ENCODE measurements around the gene B3GALNT1. TPM values are rescaled to one million over a fixed set of nuclear protein-coding genes. Genes with fewer than 3 reads are reported as not detected.

The B3GALNT1 gene
- polyA plus RNA-seq, 2 of the 4 experiments (the other 2 are of a cell fraction): 0.13 to 0.14 TPM

DNA sequence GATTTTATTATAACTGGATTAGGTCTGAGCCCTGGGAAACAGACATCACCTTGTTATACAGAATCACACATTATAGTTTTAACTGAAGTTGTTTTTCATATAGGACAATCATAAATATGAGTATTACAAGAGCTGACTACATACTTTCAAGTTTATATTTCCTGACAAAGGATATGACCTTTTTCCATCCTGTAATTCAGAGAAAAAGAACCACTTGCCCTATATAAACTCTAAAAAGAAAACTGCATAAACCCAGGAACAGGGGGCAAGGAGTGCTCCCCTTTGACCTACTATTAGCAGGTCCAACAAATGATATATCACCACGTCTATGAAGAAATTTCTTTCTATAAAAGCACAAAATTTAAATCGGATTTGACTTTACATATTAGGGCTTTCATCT lies 20.9 kb downstream of the B3GALNT1 start:
- TF ChIP-seq MYC (IDR thresholded peaks at IDR 0.05; ENCODE audit: borderline replicate concordance, low read length): no peak
- no peak for TF ChIP-seq ELK1 (IDR thresholded peaks at IDR 0.05; ENCODE audit: low read depth, low read length)
- TF ChIP-seq NFE2L2 (conservative IDR thresholded peaks at IDR 0.05; ENCODE audit: low read length): no peak
- TF ChIP-seq JUNB (IDR thresholded peaks at IDR 0.05): no peak
- no peak for TF ChIP-seq CBX2 (IDR thresholded peaks at IDR 0.05; ENCODE audit: borderline replicate concordance, low read depth)
- TF ChIP-seq HDAC2 (IDR thresholded peaks at IDR 0.05): no peak
- no peak for TF ChIP-seq HEYL (CRISPR knock-in tag; IDR thresholded peaks at IDR 0.05)
- TF ChIP-seq POLR2AphosphoS2 (conservative IDR thresholded peaks at IDR 0.05; ENCODE audit: low read length): no peak
- TF ChIP-seq EP300 (IDR thresholded peaks at IDR 0.05): no peak
- TF ChIP-seq PHF8 (IDR thresholded peaks at IDR 0.05; ENCODE audit: borderline replicate concordance, low read depth): no peak
- TF ChIP-seq RAD21 (conservative IDR thresholded peaks at IDR 0.05 in 1 of 2, IDR thresholded peaks at IDR 0.05 in 1 of 2): no peak
- no peak for TF ChIP-seq CBX8 (IDR thresholded peaks at IDR 0.05)
- no peak for TF ChIP-seq HOXB13 (CRISPR knock-in tag; IDR thresholded peaks at IDR 0.05; ENCODE audit: low read depth)
- TF ChIP-seq, protein P1, sequence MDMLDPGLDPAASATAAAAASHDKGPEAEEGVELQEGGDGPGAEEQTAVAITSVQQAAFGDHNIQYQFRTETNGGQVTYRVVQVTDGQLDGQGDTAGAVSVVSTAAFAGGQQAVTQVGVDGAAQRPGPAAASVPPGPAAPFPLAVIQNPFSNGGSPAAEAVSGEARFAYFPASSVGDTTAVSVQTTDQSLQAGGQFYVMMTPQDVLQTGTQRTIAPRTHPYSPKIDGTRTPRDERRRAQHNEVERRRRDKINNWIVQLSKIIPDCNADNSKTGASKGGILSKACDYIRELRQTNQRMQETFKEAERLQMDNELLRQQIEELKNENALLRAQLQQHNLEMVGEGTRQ (IDR thresholded peaks at IDR 0.05): no peak
- no peak for TF ChIP-seq NPAS2 (CRISPR knock-in tag; IDR thresholded peaks at IDR 0.05; ENCODE audit: borderline replicate concordance)
- no peaks in the 10 kb centered on the region for H3K9me3 ChIP-seq
- H3K4me3 ChIP-seq: no peak overlapping the region
- no peak overlapping the region for H3K4me2 ChIP-seq
- no peak for FAIRE-seq
- ChIA-PET POLR2A (no interaction called here), CTCF (no interaction called here)
- WGBS (ENCODE audit: missing lambda C conversion rate): 15% methylated on average over 2 of the region's 2 CpGs
- no peak for ATAC-seq
- no peak for DNase-seq (ENCODE audit: low read depth in 1 of 2, low spot score in 1 of 2)
- no peak overlapping the region for H3K27ac ChIP-seq
- no peaks in the 10 kb centered on the region for H3K4me1 ChIP-seq

GRCh38 chr3:161083131-161083530 lies 22.0 kb downstream of the B3GALNT1 start:
- CTCF ChIA-PET: interaction anchor here (1.8 kb wide), 1 partner anchor 14 kb away, joined by 4 read pairs; no protein-coding TSS in a partner anchor
- FAIRE-seq (no peak), ATAC-seq (no peak)

GRCh38 chr3:161082063-161082462 lies 23.1 kb downstream of the B3GALNT1 start:
- H3K4me3 ChIP-seq: no peak overlapping the region
- ChIA-PET CTCF (interaction anchor here (1.8 kb wide), 1 partner anchor 15 kb away, joined by 4 read pairs; no protein-coding TSS in a partner anchor), POLR2A (no interaction called here)
- no peak overlapping the region for H3K27ac ChIP-seq
- ATAC-seq: no peak
- no peak for DNase-seq (ENCODE audit: low read depth in 1 of 2, low spot score in 1 of 2)
- TF ChIP-seq, protein P2, sequence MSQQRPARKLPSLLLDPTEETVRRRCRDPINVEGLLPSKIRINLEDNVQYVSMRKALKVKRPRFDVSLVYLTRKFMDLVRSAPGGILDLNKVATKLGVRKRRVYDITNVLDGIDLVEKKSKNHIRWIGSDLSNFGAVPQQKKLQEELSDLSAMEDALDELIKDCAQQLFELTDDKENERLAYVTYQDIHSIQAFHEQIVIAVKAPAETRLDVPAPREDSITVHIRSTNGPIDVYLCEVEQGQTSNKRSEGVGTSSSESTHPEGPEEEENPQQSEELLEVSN (IDR thresholded peaks at IDR 0.05; ENCODE audit: borderline replicate concordance, low read depth): no peak
- 10% methylated on average over 2 of the region's 2 CpGs for WGBS (ENCODE audit: missing lambda C conversion rate)
- FAIRE-seq: no peak
- no peaks in the 10 kb centered on the region for H3K4me1 ChIP-seq
- H3K9me3 ChIP-seq: no peaks in the 10 kb centered on the region
- no peak overlapping the region for H3K4me2 ChIP-seq

More at GRCh38 chr3:161083131-161083530, 22.0 kb downstream of the B3GALNT1 start:
- Histone ChIP-seq H3K9me3 (no peaks in the 10 kb centered on the region), H3K27ac (no peak overlapping the region), H3K4me2 (no peak overlapping the region), H3K4me1 (no peaks in the 10 kb centered on the region), H3K4me3 (no peak overlapping the region)
- POLR2A ChIA-PET: no interaction called here
- WGBS (ENCODE audit: missing lambda C conversion rate): 78% methylated on average over 1 of the region's 1 CpG
- DNase-seq (ENCODE audit: low read depth in 1 of 2, low spot score in 1 of 2): no peak
- TF ChIP-seq MAFK (IDR thresholded peaks at IDR 0.05; ENCODE audit: partially characterized antibody) (no peak), RNF2 (IDR thresholded peaks at IDR 0.05; ENCODE audit: borderline replicate concordance, low read depth) (no peak), HOXB5 (CRISPR knock-in tag; IDR thresholded peaks at IDR 0.05) (no peak), BHLHE40 (IDR thresholded peaks at IDR 0.05; ENCODE audit: low read depth, low read length) (no peak), SMC3 (IDR thresholded peaks at IDR 0.05) (no peak), KDM1A (IDR thresholded peaks at IDR 0.05; ENCODE audit: low read depth) (no peak), NR3C1 (IDR thresholded peaks at IDR 0.05) (no peak), NPAS2 (CRISPR knock-in tag; IDR thresholded peaks at IDR 0.05; ENCODE audit: borderline replicate concordance) (no peak), ZNF302 (CRISPR knock-in tag; IDR thresholded peaks at IDR 0.05) (no peak), JUNB (IDR thresholded peaks at IDR 0.05) (no peak), CEBPB (IDR thresholded peaks at IDR 0.05) (no peak)

Data from A549 (cell line).